Fibroblast of skin of left biceps (primary cell): ENCODE measurements around the gene DEF6.
A peak's percentile ranks its signal among the peaks of the same experiment; 100 is the strongest.
"Not testable (repeated sequence)": the region's sequence is repeated elsewhere in the genome, so short reads cannot be mapped to it uniquely, and the experiment has no call there.

Experiments
- DNase-seq, 2 experiments: peaks; one replicate each; pipeline ENCODE4 v3.0.0-alpha.2; 2013; ENCODE audit warnings: low read depth in 2 of 2

The DEF6 gene

DNA sequence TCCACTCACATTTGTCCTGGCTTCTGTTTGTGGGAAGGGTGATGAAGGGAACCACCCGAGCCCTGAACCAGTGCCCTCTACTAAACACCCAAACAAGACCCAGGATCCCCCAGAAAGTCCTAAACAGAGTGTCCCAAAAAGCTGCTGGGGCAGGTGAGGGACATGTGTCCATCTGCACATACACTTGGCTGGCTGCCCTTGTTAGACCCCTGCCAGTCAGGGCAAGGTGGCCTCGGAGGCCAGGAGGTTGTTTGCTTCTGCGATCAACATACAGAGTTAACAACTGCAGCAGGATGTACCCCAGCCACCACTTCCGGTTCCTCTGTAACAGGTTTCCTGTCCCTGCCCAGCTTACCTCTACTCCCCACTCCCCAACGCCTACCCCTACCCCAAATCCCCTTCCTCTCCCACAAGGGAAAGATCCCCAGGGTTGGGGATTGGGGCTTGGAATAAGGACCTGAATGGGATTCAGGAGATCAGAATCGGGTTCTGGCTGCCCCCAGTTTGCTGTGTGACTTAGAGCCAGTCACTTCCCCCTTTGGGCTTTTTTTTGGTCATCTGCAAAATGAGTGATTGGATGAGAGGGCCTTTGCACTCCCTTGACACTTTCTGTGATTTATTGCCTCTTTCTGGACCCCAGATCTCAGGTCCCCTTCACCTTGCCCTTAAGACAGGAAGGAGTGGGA is 13.9 kb downstream of the DEF6 start:
- DNase-seq, result no peak

DNA sequence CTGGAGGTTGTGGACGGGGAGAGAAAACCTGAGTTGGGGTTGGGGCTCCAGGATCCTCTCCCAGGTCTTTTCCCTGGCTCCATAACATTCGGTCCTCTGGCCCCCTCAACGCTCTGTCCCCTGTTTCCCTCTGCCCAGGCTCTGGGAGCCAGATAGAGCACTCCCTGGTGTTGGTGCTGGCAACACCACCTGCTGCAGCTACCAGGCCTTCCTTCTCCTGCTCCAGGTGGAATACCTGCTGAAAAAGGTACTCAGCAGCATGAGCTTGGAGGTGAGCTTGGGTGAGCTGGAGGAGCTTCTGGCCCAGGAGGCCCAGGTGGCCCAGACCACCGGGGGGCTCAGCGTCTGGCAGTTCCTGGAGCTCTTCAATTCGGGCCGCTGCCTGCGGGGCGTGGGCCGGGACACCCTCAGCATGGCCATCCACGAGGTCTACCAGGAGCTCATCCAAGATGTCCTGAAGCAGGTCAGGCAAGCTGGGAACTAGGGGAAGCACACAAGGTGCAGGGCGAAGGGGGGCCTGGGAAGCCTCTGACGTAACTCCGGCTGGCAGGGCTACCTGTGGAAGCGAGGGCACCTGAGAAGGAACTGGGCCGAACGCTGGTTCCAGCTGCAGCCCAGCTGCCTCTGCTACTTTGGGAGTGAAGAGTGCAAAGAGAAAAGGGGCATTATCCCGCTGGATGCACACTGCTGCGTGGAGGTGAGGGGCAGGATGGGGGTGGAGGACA is 14.6 kb downstream of the DEF6 start:
- no peak for DNase-seq

DNA sequence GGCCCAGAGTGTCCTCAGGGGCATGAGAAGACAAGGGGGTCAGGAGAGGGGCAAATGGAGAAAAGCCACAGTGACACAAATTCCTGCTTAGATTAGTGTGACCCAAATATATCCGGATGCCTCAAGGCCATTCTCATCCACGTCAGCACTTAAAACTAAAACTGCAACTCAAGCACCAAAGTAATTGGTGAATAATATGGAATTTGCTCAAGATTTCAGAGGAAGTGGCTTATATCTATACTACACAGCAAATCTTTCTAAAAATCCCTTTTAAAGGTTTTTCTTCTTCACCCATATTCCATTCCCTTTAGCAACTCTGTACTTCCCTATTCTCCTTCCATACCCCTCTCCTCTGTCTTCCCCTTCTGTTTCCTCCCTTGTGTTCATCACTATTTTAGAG is 15.2 kb downstream of the DEF6 start:
- DNase-seq, result no peak

DNA sequence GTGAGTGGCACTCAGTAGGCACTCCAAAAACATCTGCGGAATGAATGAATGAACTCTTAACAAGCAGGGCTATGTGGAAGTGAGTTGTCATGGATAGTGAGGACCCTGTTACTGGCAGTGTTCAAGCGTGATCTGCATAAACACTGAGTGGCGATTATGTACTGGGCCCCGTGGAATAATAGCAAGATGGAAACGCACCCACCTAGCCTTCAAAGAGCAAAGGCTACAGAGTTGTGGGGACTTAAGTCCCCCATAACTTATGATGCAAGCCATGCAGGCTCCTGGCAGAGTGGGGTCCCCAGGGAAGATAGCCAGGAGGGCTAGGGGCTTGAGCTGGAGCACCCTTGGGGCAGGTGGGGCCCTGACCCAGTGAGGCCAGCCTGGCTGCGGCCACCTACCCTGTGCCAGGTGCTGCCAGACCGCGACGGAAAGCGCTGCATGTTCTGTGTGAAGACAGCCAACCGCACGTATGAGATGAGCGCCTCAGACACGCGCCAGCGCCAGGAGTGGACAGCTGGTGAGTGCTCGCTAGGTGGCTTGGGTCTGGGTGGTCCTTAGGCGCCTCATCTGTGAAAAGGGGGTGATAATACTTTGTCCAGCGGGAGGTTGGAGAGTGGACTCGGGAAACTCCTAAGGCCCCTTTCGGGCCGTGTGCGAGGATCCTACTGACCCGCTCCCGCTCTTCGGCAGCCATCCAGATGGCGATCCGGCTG is 20.0 kb downstream of the DEF6 start:
- DNase-seq, result no peak

DNA sequence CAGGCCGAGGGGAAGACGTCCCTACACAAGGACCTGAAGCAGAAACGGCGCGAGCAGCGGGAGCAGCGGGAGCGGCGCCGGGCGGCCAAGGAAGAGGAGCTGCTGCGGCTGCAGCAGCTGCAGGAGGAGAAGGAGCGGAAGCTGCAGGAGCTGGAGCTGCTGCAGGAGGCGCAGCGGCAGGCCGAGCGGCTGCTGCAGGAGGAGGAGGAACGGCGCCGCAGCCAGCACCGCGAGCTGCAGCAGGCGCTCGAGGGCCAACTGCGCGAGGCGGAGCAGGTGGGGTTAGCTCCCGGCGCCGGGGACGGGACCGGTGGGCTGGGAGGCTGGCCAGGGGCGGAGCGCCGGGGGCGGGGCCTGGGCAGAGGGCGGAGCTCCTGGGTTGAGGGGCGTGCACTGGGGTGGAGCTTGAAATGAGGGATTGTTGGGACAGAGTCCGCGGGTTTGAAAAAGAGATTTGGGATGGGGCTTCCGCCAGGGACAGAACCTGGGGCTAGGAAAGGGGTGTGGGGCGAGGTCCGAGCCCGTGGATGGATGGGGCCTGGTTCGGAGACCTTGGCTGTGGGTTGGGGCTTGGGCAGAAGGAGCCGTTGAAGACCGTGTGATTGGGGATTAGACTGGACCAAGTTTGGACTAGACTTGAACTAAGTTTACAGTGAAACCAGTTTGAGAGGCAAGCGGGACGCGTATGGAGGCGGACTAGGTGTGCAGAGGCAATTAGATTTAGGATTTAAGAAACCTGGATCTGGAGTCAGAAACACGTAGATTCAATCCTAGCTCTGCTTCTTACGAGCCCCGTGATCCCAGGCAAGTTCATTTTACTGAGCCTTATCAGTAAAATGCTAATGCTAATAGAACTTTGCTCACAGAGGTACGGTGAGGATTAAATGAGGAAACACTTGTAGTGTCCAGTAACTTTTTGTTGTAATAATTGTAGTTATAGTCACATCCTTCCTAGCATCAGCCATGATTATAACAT is 20.9 kb downstream of the DEF6 start:
- peak; percentile 33 to 42 for DNase-seq

DNA sequence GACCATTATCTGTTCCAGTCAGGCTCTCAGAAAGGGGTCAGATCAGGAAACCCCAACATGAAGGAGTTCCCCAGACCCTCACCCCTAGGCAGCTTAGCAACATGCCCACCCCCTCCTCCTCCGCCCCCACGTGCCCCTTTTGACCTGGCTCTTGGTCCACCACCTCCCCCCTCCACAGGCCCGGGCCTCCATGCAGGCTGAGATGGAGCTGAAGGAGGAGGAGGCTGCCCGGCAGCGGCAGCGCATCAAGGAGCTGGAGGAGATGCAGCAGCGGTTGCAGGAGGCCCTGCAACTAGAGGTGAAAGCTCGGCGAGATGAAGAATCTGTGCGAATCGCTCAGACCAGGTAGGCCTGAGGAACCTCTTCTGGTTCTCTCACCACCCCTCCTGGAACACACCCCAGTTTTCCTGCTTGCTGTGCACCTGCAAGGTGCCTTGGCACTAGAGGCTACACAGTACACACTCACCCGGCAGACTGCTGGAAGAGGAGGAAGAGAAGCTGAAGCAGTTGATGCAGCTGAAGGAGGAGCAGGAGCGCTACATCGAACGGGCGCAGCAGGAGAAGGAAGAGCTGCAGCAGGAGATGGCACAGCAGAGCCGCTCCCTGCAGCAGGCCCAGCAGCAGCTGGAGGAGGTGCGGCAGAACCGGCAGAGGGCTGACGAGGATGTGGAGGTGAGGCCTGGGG is 21.9 kb downstream of the DEF6 start:
- DNase-seq, result no peak

DNA sequence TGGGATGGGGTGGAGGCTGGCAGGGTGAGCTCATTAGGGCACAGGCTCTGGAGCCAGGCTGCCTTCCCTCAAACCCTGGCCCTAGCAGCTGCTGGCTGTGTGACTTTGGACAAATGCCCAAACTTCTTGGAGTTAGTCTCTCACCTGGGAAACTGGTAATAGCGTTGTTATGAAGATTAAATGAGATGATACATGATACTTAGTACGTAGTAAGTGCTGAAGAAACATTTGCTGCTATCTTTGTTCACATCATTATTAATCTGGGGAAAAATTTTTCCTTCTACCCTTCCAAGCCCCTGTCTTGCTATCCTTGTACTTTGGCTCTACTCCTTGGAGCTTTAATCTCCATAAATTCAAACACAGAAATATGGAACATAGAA is 22.4 kb downstream of the DEF6 start:
- DNase-seq, result no peak

DNA sequence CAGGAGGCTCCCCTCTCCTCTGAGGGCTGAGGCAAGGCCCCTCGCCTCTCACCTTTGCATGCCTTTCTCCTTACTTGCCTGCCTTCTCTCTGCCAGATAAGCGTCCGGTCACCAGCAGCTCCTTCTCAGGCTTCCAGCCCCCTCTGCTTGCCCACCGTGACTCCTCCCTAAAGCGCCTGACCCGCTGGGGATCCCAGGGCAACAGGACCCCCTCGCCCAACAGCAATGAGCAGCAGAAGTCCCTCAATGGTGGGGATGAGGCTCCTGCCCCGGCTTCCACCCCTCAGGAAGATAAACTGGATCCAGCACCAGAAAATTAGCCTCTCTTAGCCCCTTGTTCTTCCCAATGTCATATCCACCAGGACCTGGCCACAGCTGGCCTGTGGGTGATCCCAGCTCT is 23.5 kb downstream of the DEF6 start:
- DNase-seq, result no peak

DNA sequence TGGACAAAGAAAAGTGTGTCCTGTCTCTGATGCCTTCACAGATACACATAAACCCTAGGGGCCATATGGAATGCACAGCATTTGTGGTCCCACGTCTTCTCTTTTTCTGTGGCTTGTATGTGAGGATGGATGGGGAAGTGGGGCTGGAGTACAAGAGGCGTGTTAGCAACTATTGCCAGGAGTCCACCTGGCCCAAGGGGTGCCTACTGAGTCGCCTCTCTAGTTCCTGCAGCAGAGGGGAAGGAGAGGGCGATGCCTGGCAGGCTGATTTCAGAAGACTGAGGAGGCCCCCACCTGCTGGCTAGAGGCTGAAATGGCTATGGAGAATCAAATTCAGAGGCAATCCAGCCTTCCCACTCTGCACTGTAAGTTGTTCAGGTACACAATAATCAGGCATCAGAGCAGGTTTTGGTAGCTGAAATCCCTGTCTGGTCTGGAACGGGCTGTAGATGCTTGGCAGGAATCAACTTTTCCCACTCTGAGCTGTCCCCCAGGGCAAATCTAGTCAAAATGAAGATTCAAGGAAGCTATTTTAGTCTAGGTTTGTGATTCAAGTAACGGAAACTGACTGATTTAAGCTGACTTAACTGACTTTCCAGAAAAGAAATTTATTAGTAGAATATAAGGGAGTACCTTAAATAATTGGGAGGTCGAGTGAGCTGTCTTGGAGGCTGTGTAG is 29.9 kb downstream of the DEF6 start:
- DNase-seq, result no peak

DNA sequence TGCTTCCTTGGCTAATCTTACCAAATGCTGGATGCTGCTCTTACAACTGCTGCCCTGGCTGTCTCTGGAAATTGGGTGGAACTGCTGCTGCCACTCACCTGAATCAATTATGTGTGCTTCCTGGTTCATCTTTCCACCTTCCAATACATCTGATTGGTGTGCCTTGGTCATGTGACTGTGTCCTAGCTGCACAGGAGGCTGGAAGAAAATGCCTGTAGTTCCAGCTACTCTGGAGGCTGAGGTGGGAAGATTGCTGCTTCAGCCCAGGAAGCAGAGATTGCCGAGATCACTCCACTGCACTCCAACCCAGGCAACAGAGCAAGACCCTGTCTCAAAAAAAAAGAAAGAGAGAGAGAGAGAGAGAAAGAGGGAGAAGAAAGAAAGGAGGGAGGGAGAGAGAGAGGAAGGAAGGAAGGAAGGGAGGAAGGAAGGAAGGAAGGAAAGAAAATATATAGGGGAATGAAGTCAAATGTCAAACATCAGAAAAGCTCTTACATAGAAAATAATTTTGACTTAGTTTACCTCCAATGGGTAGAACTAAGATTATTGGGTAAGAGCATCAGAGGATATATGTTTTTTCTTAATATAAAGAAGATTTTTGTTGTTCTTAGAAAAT is 30.6 kb downstream of the DEF6 start:
- DNase-seq, result no peak

DNA sequence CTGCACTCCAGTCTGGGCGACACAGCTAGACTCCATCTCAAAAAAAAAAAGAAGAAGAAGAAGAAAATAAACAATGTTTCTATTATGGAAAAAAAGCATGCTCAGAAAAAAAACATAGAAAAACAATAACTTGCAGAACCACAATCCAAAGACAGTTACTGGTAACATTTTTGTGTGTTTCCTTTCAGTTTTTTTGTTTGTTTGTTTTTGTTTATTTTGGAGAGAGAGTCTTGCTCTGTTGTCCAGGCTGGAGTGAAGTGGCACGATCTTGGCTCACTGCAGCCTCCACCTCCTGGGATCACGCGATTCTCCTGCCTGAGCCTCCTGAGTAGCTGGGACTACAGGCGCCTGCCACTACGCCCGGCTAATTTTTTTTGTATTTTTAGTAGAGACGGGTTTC is 31.3 kb downstream of the DEF6 start:
- DNase-seq, result not testable (repeated sequence)

DNA sequence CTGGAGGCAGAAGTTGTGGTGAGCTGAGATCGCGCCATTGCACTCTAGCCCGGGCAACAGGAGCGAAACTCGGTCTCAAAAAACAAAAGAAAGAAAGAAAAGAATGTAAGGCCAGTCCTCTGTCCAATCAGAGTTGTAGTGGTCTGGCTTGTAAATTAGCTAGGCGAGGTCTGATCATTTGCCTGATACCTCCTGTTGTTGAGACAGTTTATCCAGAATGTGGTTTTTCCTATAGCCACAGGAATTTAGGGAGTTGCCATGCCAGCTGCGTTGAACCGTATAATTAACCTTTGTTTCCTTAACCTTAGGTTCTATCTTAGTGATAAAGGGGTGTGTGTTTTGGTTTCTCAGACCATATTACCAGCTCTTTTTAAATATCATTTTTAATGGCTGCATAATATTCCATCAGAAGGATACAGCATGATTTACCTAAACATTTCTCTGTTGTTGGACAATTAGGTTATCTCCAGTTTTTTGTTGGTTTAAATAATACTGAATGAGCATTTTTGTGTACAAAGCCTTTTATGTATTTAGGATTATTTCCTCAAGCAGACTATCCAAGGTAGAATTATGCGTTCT is 33.0 kb downstream of the DEF6 start:
- DNase-seq, result no peak

DNA sequence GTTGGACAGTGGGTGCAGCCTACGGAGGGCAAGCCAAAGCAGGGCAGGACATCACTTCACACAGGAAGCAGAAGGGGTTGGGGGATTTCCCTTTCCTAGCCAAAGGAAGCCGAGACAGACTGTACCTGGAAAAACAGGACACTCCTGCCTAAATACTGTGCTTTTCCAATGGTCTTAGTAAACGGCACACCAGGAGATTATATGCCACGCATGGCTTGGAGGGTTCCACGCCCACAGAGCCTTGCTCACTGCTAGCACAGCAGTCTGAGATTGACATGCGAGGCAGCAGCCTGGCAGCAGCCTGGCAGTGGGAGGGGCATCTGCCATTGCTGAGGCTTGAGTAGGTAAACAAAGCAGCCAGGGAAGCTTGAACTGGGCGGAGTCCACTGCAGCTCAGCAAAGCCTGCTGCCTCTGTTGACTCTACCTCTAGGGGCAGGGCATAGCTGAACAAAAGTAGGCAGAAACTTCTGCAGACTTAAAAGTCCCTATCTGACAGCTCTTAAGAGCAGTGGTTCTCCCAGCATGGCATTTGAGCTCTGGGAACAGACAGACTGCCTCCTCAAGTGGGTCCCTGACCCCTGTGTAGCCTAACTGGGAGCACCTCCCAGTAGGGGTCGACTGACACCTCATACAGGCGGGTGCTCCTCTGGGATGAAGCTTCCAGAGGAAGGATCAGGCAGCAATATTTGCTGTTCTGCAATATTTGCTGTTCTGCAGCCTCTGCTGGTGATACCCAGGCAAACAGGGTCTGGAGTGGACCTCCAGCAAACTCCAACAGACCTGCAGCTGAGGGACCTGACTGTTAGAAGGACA is 34.7 kb downstream of the DEF6 start:
- DNase-seq, result not testable (repeated sequence)

DNA sequence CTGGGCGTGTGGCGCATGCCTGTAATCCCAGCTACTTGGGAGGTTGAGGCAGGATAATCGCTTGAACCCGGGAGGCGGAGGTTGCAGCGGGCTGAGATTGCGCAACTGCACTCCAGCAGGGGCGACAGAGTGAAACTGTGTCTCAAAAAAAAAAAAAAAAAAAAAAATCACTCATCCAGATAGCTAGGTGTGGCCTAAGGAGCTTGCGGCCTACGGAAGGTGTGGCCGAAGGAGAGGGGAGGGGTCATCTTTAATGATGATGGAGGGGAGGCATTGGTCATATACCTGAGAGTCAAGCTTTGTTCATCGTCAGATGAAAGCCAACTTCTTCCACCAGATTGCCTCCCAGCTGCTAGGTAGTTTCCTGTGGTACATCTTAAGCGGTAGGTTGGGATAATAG is 43.9 kb downstream of the DEF6 start:
- no peak for DNase-seq

DNA sequence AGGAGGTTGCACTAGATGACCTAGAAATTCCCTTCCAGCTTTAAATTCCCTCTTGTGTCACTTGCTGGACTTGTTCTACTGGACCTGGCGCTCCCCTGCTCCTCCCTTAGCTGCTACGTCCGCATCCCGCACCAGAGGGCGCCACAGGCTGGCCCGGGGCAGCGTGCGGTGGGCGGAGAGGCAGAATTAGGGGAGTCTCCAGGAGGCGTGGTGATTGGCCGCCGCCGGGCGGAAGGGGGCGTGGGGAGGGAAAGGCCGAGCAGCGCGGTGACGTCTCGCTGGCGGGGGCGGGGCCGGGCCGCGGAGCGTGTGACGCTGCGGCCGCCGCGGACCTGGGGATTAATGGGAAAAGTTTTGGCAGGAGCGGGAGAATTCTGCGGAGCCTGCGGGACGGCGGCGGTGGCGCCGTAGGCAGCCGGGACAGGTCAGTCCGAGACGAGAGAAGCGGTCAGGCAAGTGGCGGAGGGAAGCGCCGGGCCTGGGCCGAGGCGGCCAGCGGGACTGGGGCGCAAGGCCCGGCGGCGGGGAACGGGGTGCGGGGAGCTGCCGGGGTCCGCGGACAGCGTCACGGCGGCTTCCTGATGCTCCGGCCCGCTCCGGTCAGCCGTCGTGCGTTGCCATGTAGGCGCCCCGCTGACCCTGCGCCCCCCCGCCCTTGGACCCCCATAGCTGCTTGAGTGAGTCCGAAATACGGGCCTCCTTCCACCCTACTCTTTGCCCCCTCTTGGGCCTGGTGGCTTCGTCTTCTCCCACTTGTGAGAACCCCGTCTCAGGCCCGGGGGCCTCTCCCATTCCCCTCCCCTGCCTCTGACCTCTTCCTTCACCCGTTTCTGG is 44.9 kb downstream of the DEF6 start, which contains the start of gene PPARD:
TSS of gene PPARD (plus strand) at position 301 of the 834 bp plus-strand sequence. CDS start 68,530 bp downstream, outside the sequence.
- peak; percentile 86 to 88 for DNase-seq

DNA sequence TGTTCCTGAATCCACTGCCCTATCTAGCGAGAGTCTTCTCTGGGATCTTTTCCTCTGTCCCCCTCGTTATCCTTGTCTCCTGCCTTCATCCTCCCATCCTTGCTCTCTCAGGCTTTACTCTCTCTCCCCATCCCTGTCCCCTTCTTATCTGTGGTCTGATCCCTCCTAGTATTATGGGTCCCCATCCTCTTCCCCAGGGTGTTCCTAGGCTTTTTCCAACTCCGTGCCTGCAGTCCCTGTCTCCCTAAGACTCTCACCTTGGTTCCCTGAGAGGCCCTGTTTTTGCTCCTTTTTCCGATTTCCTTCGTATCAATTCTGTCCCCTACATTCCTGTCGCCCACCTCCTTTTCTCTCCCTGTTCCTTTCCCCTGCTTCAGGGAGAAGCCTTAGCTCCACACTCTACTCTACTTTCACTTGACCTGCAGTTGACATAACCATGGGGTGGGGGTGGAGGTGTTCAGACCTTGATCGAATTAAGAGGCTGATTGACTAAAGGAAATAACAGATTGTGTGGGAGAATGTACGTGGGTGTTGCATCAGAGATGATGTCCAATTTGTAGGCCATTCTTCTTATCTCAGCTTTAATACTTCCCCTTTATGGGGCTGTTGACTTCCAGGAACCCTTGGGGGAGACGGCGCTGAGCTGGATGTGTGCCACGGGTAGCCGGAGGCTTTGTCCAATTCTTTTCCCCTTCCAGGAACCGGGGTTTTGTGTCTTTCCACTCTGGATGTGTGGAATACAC is 45.6 kb downstream of the DEF6 start:
- no peak for DNase-seq
